Right renal pelvis (tissue), 4 donors: ENCODE results near the gene BPIFB6. TPM values are rescaled to one million over a fixed set of nuclear protein-coding genes. Genes with fewer than 3 reads are reported as not detected.

Source experiments
- DNase-seq, 4 donors: peaks; one replicate each; pipeline ENCODE4 v3.0.0-alpha.2; 2013; ENCODE audit warnings: low read depth in 4 of 4, low spot score in 3 of 4, missing footprints in 1 of 4
- polyA plus RNA-seq, 4 donors: library from polyadenylated mRNA; unstranded; fragments of 120-200 nt; gene quantifications; one replicate each; pipeline ENCODE4 v1.2.1, GENCODE V29; 2013; ENCODE audit not compliant: insufficient read length in 4 of 4

BPIFB6 gene
- polyA plus RNA-seq, 4 donors: not detected

GRCh38 chr20:33015114-33015484 is 16.3 kb upstream of the BPIFB6 start:
- no peak for DNase-seq

- no peak for DNase-seq
Observed at GRCh38 chr20:33015700-33016580, 15.5 kb upstream of the BPIFB6 start.

GRCh38 chr20:33016581-33017109 is 14.8 kb upstream of the BPIFB6 start:
- no peak for DNase-seq

GRCh38 chr20:33017542-33017941 is 13.9 kb upstream of the BPIFB6 start:
- no peak for DNase-seq

GRCh38 chr20:33018169-33018931 is 13.1 kb upstream of the BPIFB6 start:
- no peak for DNase-seq

GRCh38 chr20:33019465-33020277 is 11.8 kb upstream of the BPIFB6 start:
- no peak for DNase-seq

- DNase-seq: no peak
Observed at GRCh38 chr20:33020278-33021161, 10.9 kb upstream of the BPIFB6 start.

- DNase-seq: no peak
Observed at GRCh38 chr20:33021879-33022278, 9.6 kb upstream of the BPIFB6 start.

GRCh38 chr20:33022289-33022688 is 9.2 kb upstream of the BPIFB6 start:
- DNase-seq: no peak

GRCh38 chr20:33022694-33023438 is 8.6 kb upstream of the BPIFB6 start:
- DNase-seq: no peak

GRCh38 chr20:33023439-33024242 is 7.8 kb upstream of the BPIFB6 start:
- DNase-seq: no peak

- no peak for DNase-seq
Observed at GRCh38 chr20:33024243-33024560, 7.2 kb upstream of the BPIFB6 start.

GRCh38 chr20:33024609-33025317 is 6.7 kb upstream of the BPIFB6 start:
- DNase-seq: no peak

GRCh38 chr20:33025318-33025876 is 6.1 kb upstream of the BPIFB6 start:
- no peak for DNase-seq

GRCh38 chr20:33026072-33026778 is 5.2 kb upstream of the BPIFB6 start:
- no peak for DNase-seq

GRCh38 chr20:33026779-33027759 is 4.4 kb upstream of the BPIFB6 start:
- no peak for DNase-seq
